Gastroesophageal sphincter (tissue), 4 donors: ENCODE measurements around the gene MYD88. TPM values are rescaled to one million over a fixed set of nuclear protein-coding genes. Genes with fewer than 3 reads are reported as not detected.

ENCODE experiments used
- ATAC-seq: fragments of 150-250 bp; one replicate; pipeline ENCODE4 v1.9.1; 2016; ENCODE audit warnings: mild to moderate bottlenecking, moderate library complexity
- H3K27ac ChIP-seq, 4 donors: fragments of 200-600 bp; sonication (generic) in 3 of 4; 1 replicate in 3 of 4; 2 replicates in 1 of 4; pipeline ENCODE4 v1.5.1; 2016 to 2019
- H3K27me3 ChIP-seq: fragments of 200-600 bp; sonication (generic); one replicate; pipeline ENCODE4 v1.5.1; 2019
- H3K36me3 ChIP-seq, 2 donors: fragments of 200-600 bp; sonication (generic); one replicate each; pipeline ENCODE4 v1.5.1; 2019; ENCODE audit warnings: control low read depth in 1 of 2
- H3K4me1 ChIP-seq, 3 donors: fragments of 200-600 bp; sonication (generic); 1 replicate in 2 of 3; 2 replicates in 1 of 3; pipeline ENCODE4 v1.5.1; 2016 to 2019; ENCODE audit warnings: control low read depth in 2 of 3
- H3K4me3 ChIP-seq, 2 donors: fragments of 200-600 bp; sonication (generic); one replicate each; pipeline ENCODE4 v1.5.1; 2019; ENCODE audit warnings: mild to moderate bottlenecking in 1 of 2, moderate library complexity in 1 of 2
- H3K9me3 ChIP-seq, 3 donors: fragments of 200-600 bp; sonication (generic); one replicate each; pipeline ENCODE4 v1.5.1; 2017 to 2019; ENCODE audit warnings: control low read depth in 2 of 3
- CTCF ChIP-seq, 4 experiments: fragments of 200-600 bp in 2 of 4; fragments of 450-650 bp in 2 of 4; sonication (generic) in 1 of 4; IDR thresholded peaks; one replicate each; pipeline ENCODE4 v1.5.1; 2017 to 2019; ENCODE audit warnings: antibody characterized with exemption in 4 of 4, mild to moderate bottlenecking in 2 of 4, moderate library complexity in 2 of 4
- EP300 ChIP-seq: sonication (generic); formaldehyde crosslinking; IDR thresholded peaks from one replicate; pipeline ENCODE4 v1.6.1; 2017; ENCODE audit warnings: antibody characterized with exemption, mild to moderate bottlenecking
- POLR2A ChIP-seq, 2 donors: fragments of 450-650 bp; IDR thresholded peaks; one replicate each; pipeline ENCODE4 v1.6.1; 2017; ENCODE audit warnings: antibody characterized with exemption in 2 of 2, mild to moderate bottlenecking in 2 of 2, moderate library complexity in 1 of 2
- POLR2AphosphoS5 ChIP-seq: sonication (generic); formaldehyde crosslinking; IDR thresholded peaks from one replicate; pipeline ENCODE4 v1.6.1; 2017; ENCODE audit warnings: antibody characterized with exemption
- WGBS, 2 donors: methylation state at CpG; one replicate each; pipeline ENCODE4 v1.1.5; 2018; ENCODE audit warnings: low coverage in 1 of 2; 5-methylcytosine and 5-hydroxymethylcytosine counted together
- total RNA-seq, 4 donors: library from RNA; depleted of rRNA; stranded (reverse); fragments of >200 nt; gene quantifications; one replicate each; pipeline ENCODE4 v1.1.0, GENCODE V29; 2016

MYD88 gene
- total RNA-seq, 4 donors from 2014 or later: 18.5 to 36.8 (median 29.6) TPM

- 95% methylated on average over 4 of the region's 11 CpGs; no CpG with 5 or more reads in 1 of the 2 donors for WGBS, 2 donors
- H3K27ac ChIP-seq: no peak overlapping the region
- ATAC-seq: no peak
- H3K36me3 ChIP-seq: no peaks in the 10 kb centered on the region
- TF ChIP-seq POLR2AphosphoS5: no peak
- TF ChIP-seq CTCF (IDR thresholded peaks at IDR 0.05): no peak
- TF ChIP-seq POLR2A (IDR thresholded peaks at IDR 0.05): no peak
- no peak for TF ChIP-seq EP300
- H3K4me1 ChIP-seq: no peaks in the 10 kb centered on the region
- no peaks in the 10 kb centered on the region for H3K9me3 ChIP-seq
- no peaks in the 10 kb centered on the region for H3K27me3 ChIP-seq
- no peak overlapping the region for H3K4me3 ChIP-seq
Measured at GRCh38 chr3:38108649-38109579, 29.5 kb upstream of the MYD88 start.

DNA sequence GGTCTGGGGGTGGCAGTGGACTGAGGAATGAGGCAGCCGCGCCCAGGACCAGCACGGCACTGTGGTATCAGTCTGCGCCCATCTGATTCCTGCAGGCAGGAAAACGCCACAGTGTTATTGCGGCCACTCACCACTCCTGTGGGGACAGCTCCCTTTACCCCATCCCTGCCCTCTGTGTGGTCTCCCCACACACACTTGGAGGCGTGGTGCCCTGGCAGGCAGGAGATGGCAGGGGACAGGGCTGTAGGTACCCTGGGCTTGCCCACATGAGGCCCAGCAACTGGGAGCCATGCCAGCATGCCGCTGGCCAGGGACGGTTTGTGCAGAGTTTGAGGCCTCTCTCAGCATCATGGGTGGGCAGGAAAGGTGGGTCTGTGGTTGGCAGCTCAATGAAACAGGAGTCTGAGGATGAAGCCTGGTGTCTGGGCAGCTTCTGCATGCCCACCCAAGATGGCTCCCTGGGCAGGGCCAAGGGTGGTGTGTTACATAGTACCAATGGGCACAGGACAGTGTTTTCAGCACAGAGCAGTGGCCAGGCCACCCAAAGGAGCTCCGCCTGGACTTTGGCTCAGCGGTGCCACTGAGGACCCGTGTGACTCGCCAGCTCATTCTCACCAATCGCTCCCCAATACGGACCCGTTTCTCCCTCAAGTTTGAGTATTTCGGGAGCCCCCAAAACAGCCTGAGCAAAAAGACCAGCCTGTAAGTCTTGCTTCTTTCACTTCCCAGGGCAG, 28.7 kb upstream of the MYD88 start:
- no CpG with 5 or more reads among the region's 17 CpGs for WGBS, 2 donors
- no peak for ATAC-seq

DNA sequence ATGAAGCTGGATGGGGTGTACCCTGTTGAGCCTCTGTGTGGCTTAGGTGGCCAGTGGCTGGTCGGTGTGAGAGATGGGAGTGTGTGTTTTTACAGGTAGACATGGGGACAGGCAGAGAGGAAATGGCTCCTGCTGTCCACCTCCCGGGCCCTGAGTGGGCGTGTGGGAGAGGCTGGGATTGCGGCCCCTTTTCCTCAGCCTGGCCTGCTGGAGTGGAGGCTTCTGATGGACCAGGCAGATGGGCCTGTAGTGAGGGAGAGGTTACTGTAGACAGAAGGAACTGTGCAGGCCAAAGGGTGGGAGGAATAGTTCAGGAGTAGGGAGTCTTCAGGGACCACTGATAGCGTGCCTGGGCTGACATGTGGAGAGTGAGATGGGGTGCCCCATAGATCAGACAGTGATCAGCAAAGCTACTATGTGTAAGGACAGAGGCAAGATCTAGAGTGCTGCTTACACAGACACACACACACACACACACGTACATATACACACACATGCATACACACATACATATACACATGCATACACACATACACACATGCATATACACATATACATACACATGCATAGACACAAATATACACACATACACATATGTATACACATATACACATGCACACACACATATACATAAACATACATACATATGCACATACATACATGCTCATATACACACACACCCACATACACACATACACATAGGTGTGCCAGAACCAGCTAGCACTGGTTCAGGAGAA, 28.0 kb upstream of the MYD88 start:
- Histone ChIP-seq H3K4me1 (no peaks in the 10 kb centered on the region), H3K27me3 (no peaks in the 10 kb centered on the region), H3K27ac (no peak overlapping the region), H3K9me3 (no peaks in the 10 kb centered on the region), H3K4me3 (no peak overlapping the region), H3K36me3 (no peaks in the 10 kb centered on the region)
- 83 to 100% methylated on average over 1 to 2 of the region's 6 CpGs for WGBS, 2 donors
- TF ChIP-seq POLR2A (IDR thresholded peaks at IDR 0.05) (no peak), CTCF (IDR thresholded peaks at IDR 0.05) (no peak), EP300 (no peak), POLR2AphosphoS5 (no peak)
- ATAC-seq: no peak

More for the DNA sequence above, 28.7 kb upstream of the MYD88 start:
- Histone ChIP-seq H3K27ac (no peak overlapping the region), H3K4me3 (no peak overlapping the region), H3K27me3 (no peaks in the 10 kb centered on the region), H3K9me3 (no peaks in the 10 kb centered on the region), H3K4me1 (no peaks in the 10 kb centered on the region), H3K36me3 (no peaks in the 10 kb centered on the region)
- TF ChIP-seq CTCF (IDR thresholded peaks at IDR 0.05): no peak
- no peak for TF ChIP-seq POLR2A (IDR thresholded peaks at IDR 0.05)
- TF ChIP-seq EP300: no peak
- TF ChIP-seq POLR2AphosphoS5: no peak

DNA sequence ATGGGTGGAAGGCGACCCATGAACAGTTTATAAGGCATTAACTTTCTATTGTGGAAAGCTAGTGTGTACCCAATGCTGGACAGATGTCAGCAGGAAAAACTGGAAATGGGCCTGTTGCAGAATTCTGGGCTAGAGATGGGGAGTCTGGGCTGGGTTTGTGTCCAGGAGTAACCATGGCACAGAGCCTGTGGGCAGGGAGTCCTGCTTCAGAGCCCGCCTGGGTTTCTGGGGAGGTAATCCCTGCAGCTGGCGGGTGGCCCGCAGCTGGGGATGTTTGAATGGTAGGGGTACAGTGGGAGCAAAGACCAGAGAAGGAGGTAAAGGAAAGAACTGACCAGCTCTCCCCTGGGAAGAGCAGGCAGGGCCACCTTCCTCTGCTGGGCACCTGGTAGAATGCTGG, 27.3 kb upstream of the MYD88 start:
- WGBS, 2 donors: 93 to 100% methylated on average over 1 to 3 of the region's 4 CpGs
- TF ChIP-seq EP300 (no peak), POLR2AphosphoS5 (no peak), POLR2A (IDR thresholded peaks at IDR 0.05) (no peak), CTCF (IDR thresholded peaks at IDR 0.05) (no peak)
- H3K27ac ChIP-seq: no peak overlapping the region
- H3K4me1 ChIP-seq: no peaks in the 10 kb centered on the region
- H3K27me3 ChIP-seq: no peaks in the 10 kb centered on the region
- H3K9me3 ChIP-seq: no peaks in the 10 kb centered on the region
- H3K36me3 ChIP-seq: no peaks in the 10 kb centered on the region
- no peak overlapping the region for H3K4me3 ChIP-seq
- no peak for ATAC-seq
